ENCODE data around the gene SPON1.

- no peak for TF ChIP-seq CTCF (IDR thresholded peaks at IDR 0.05; ENCODE audit: low read length)
- no peak for TF ChIP-seq EZH2 (IDR thresholded peaks at IDR 0.05; ENCODE audit: borderline replicate concordance, low read length)
Observed at GRCh38 chr11:14225666-14226065, 263.1 kb downstream of the SPON1 start.

Measured in OCI-LY1 (cell line).